GM23338 (cell line): ENCODE results near the gene MED27. TPM values are rescaled to one million over a fixed set of nuclear protein-coding genes. Genes with fewer than 3 reads are reported as not detected.

Source experiments
- ATAC-seq: fragments of 200-7000 bp; cut with Tn5 transposase; 3 replicates; pipeline ENCODE4 v1.9.1; 2020
- DNase-seq: peaks from one replicate; pipeline ENCODE4 v3.0.0-alpha.2; 2015; ENCODE audit warnings: low spot score
- H2AFZ ChIP-seq: fragments of 200-600 bp; sonication (generic); 2 replicates; pipeline ENCODE4 v1.8.0; 2016; ENCODE audit warnings: antibody characterized with exemption, mild to moderate bottlenecking, moderate library complexity
- H3F3A ChIP-seq: fragments of 200-600 bp; sonication (generic); replicated peaks from 2 replicates; pipeline ENCODE4 v1.8.0; 2017; ENCODE audit warnings: antibody characterized with exemption, mixed run types, low read depth
- H3K27ac ChIP-seq: fragments of 200-600 bp; sonication (generic); 2 replicates; pipeline ENCODE4 v1.6.1; 2016; ENCODE audit warnings: low read depth
- H3K27me3 ChIP-seq: fragments of 200-600 bp; sonication (generic); 2 replicates; pipeline ENCODE4 v1.8.0; 2016; ENCODE audit warnings: mild to moderate bottlenecking, mixed run types, moderate library complexity; ENCODE audit not compliant: insufficient read depth
- H3K36me3 ChIP-seq: fragments of 200-600 bp; sonication (generic); 2 replicates; pipeline ENCODE4 v1.8.0; 2016; ENCODE audit warnings: mild to moderate bottlenecking; ENCODE audit not compliant: insufficient read depth
- H3K4me1 ChIP-seq: fragments of 200-600 bp; sonication (generic); 2 replicates; pipeline ENCODE4 v1.8.0; 2016; ENCODE audit warnings: mild to moderate bottlenecking, moderate library complexity; ENCODE audit not compliant: insufficient read depth
- H3K4me2 ChIP-seq: fragments of 200-600 bp; sonication (generic); 2 replicates; pipeline ENCODE4 v1.7.1; 2017; ENCODE audit warnings: mixed run types
- H3K4me3 ChIP-seq: fragments of 200-600 bp; sonication (generic); 2 replicates; pipeline ENCODE4 v1.6.1; 2016; ENCODE audit warnings: mixed run types
- H3K79me2 ChIP-seq: fragments of 200-600 bp; sonication (generic); replicated peaks from 2 replicates; pipeline ENCODE4 v1.8.0; 2017; ENCODE audit warnings: mild to moderate bottlenecking; ENCODE audit not compliant: insufficient read depth
- H3K9me2 ChIP-seq: fragments of 200-600 bp; sonication (generic); 2 replicates; pipeline ENCODE4 v1.8.0; 2017; ENCODE audit not compliant: insufficient read depth
- H4K20me1 ChIP-seq: fragments of 200-600 bp; sonication (generic); replicated peaks from 2 replicates; pipeline ENCODE4 v1.8.0; 2017; ENCODE audit warnings: mild to moderate bottlenecking; ENCODE audit not compliant: insufficient read depth
- H3K27ac Mint-ChIP-seq: 2 replicates; pipeline ENCODE4 v1.8.0; 2020; ENCODE audit warnings: inconsistent platforms, mild to moderate bottlenecking, moderate library complexity, mixed read lengths
- H3K27me3 Mint-ChIP-seq: 3 replicates; pipeline ENCODE4 v1.8.0; 2022; ENCODE audit warnings: low read depth, mild to moderate bottlenecking, moderate library complexity, mixed read lengths, inconsistent platforms; ENCODE audit not compliant: insufficient read depth, poor library complexity
- H3K36me3 Mint-ChIP-seq: 3 replicates; pipeline ENCODE4 v1.8.0; 2021; ENCODE audit warnings: low read depth, mild to moderate bottlenecking, inconsistent platforms, moderate library complexity, mixed read lengths
- H3K4me1 Mint-ChIP-seq: 3 replicates; pipeline ENCODE4 v1.8.0; 2020; ENCODE audit warnings: mild to moderate bottlenecking, inconsistent platforms, mixed read lengths
- H3K4me3 Mint-ChIP-seq: 3 replicates; pipeline ENCODE4 v1.8.0; 2021; ENCODE audit warnings: moderate library complexity, mild to moderate bottlenecking, inconsistent platforms, mixed read lengths
- H3K9me3 Mint-ChIP-seq: 3 replicates; pipeline ENCODE4 v1.8.0; 2020; ENCODE audit warnings: moderate library complexity, mild to moderate bottlenecking, inconsistent platforms, mixed read lengths
- CREB1 ChIP-seq: fragments of 250-450 bp; sonication (Bioruptor Pico); IDR thresholded peaks from 2 replicates; pipeline ENCODE4 v1.5.0; 2020; ENCODE audit warnings: low read depth, mild to moderate bottlenecking, moderate library complexity
- EZH2 ChIP-seq: fragments of 200-600 bp; sonication (generic); IDR thresholded peaks from one replicate; pipeline ENCODE4 v1.8.0; 2017; ENCODE audit warnings: antibody characterized with exemption, mild to moderate bottlenecking, low read depth; ENCODE audit not compliant: unreplicated experiment
- EZH2phosphoT487 ChIP-seq: fragments of 200-600 bp; sonication (generic); IDR thresholded peaks from one replicate; pipeline ENCODE4 v1.8.1; 2018; ENCODE audit warnings: antibody characterized with exemption; ENCODE audit not compliant: unreplicated experiment
- JUNB ChIP-seq: IDR thresholded peaks from one replicate; pipeline ENCODE4 v1.6.1; 2016; ENCODE audit warnings: antibody characterized with exemption; ENCODE audit not compliant: unreplicated experiment
- NANOG ChIP-seq: IDR thresholded peaks from 2 replicates; pipeline ENCODE4 v1.6.1; 2016; ENCODE audit warnings: antibody characterized with exemption, borderline replicate concordance
- POLR2AphosphoS5 ChIP-seq: IDR thresholded peaks from 2 replicates; pipeline ENCODE4 v1.6.1; 2016; ENCODE audit warnings: antibody characterized with exemption, low read depth
- STAT1 ChIP-seq: IDR thresholded peaks from one replicate; pipeline ENCODE4 v1.6.1; 2016; ENCODE audit warnings: antibody characterized with exemption; ENCODE audit not compliant: unreplicated experiment
- ZNF114 ChIP-seq: fragments of 250-450 bp; sonication (Bioruptor Pico); IDR thresholded peaks from 2 replicates; pipeline ENCODE4 v1.5.0; 2020; ENCODE audit warnings: mild to moderate bottlenecking, moderate library complexity
- ZNF331 ChIP-seq: fragments of 250-450 bp; sonication (Bioruptor Pico); IDR thresholded peaks from 2 replicates; pipeline ENCODE4 v1.5.0; 2020; ENCODE audit warnings: low read depth, mild to moderate bottlenecking, moderate library complexity
- polyA plus RNA-seq: library from polyadenylated mRNA; unstranded; fragments of >200 nt; fragmentation: Nextera tagmentation; extraction: Ambion mirVana; gene quantifications from 2 replicates; pipeline ENCODE4 v1.2.1, GENCODE V29; 2016
- total RNA-seq: library from RNA; depleted of rRNA; stranded (reverse); fragments of >200 nt; shearing (Covaris generic); gene quantifications from 2 replicates; pipeline ENCODE4 v1.2.3, GENCODE V29; 2014
- TF ChIP-seq, protein P1 (sequence below): IDR thresholded peaks from one replicate; pipeline ENCODE4 v1.6.1; 2018; ENCODE audit warnings: antibody characterized with exemption; ENCODE audit not compliant: unreplicated experiment
- TF ChIP-seq, protein P2 (sequence below), 2 experiments: fragments of 200-600 bp in 1 of 2; sonication (generic) in 1 of 2; conservative IDR thresholded peaks; 2 replicates each; pipeline versions ENCODE4 v1.5.1 to v1.6.1; 2016 to 2017; ENCODE audit warnings: antibody characterized with exemption in 2 of 2, low read depth in 2 of 2, mild to moderate bottlenecking in 2 of 2, moderate library complexity in 1 of 2
- TF ChIP-seq, protein P3 (sequence below): IDR thresholded peaks from 2 replicates; pipeline ENCODE4 v1.6.1; 2016; ENCODE audit warnings: antibody characterized with exemption
- TF ChIP-seq, protein P4 (sequence below): fragments of 250-450 bp; sonication (Bioruptor Pico); IDR thresholded peaks from 2 replicates; pipeline ENCODE4 v1.5.0; 2020; ENCODE audit warnings: mild to moderate bottlenecking, moderate library complexity

The MED27 gene
- total and polyA plus RNA-seq, 2 experiments from 2014 or later = 30.6 to 35.0 TPM

DNA sequence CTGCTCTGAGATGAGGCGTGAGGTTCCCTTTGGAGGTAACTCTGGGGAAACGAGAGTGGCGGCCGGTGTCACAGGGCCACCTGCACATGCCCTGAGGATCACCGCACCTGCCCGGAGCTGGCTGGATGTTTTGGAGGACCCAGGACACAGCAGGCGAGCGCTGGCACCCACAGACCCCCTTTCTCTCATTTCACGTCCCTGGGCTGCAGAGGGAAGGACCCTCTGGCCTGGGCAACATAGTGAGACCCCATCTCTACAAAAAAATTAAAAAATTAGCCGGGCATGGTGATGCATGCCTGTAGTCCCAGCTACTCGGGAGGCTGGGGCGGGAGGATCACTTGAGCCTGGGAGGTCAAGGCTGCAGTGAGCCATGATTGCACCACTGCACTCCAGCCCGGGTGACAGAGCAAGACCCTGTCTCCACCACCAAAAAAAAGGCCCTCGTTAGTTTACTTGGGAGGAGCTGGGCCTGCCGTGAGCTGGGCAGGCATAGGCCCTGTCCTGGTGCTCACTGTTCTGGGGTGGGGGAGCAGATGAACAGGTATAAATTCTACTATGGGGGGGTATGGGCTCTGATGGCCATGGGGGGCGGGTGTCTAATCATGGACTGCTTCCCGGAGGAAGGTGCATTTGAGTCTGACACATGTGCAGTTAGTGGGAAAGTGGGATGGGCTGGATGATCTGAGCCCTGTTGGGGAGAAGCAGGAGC, 242.9 kb downstream of the MED27 start:
- Histone ChIP-seq H3K9me2 (no peaks in the 10 kb centered on the region), H3F3A (no peaks in the 10 kb centered on the region), H4K20me1 (no peaks in the 10 kb centered on the region), H3K4me1 (peaks cover 7% of the 10 kb centered on the region; the same call in 1 of the 2 replicates), H3K36me3 (no peaks in the 10 kb centered on the region), H2AFZ (no peak overlapping the region), H3K4me2 (no peak overlapping the region), H3K27ac (no peak overlapping the region), H3K79me2 (no peaks in the 10 kb centered on the region), H3K4me3 (no peak overlapping the region), H3K27me3 (no peaks in the 10 kb centered on the region)
- Mint-ChIP-seq H3K27me3 (peaks cover 8% of the 10 kb centered on the region), H3K36me3 (0 out of 3 replicates have a peak, but pooled peaks cover 3% of the 10 kb centered on the region), H3K4me3 (no peak overlapping the region), H3K27ac (no peak overlapping the region), H3K9me3 (peaks cover 9% of the 10 kb centered on the region), H3K4me1 (peaks cover 13% of the 10 kb centered on the region)
- ATAC-seq (no peak), DNase-seq (no peak)
- TF ChIP-seq, protein P1, sequence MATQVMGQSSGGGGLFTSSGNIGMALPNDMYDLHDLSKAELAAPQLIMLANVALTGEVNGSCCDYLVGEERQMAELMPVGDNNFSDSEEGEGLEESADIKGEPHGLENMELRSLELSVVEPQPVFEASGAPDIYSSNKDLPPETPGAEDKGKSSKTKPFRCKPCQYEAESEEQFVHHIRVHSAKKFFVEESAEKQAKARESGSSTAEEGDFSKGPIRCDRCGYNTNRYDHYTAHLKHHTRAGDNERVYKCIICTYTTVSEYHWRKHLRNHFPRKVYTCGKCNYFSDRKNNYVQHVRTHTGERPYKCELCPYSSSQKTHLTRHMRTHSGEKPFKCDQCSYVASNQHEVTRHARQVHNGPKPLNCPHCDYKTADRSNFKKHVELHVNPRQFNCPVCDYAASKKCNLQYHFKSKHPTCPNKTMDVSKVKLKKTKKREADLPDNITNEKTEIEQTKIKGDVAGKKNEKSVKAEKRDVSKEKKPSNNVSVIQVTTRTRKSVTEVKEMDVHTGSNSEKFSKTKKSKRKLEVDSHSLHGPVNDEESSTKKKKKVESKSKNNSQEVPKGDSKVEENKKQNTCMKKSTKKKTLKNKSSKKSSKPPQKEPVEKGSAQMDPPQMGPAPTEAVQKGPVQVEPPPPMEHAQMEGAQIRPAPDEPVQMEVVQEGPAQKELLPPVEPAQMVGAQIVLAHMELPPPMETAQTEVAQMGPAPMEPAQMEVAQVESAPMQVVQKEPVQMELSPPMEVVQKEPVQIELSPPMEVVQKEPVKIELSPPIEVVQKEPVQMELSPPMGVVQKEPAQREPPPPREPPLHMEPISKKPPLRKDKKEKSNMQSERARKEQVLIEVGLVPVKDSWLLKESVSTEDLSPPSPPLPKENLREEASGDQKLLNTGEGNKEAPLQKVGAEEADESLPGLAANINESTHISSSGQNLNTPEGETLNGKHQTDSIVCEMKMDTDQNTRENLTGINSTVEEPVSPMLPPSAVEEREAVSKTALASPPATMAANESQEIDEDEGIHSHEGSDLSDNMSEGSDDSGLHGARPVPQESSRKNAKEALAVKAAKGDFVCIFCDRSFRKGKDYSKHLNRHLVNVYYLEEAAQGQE = no peak
- TF ChIP-seq ZNF331 (CRISPR knock-in tag) (no peak), POLR2AphosphoS5 (no peak), EZH2 (no peak), JUNB (no peak), ZNF114 (CRISPR knock-in tag) (no peak), STAT1 (no peak), CREB1 (CRISPR knock-in tag) (no peak), NANOG (no peak), EZH2phosphoT487 (no peak)
- TF ChIP-seq, protein P2, sequence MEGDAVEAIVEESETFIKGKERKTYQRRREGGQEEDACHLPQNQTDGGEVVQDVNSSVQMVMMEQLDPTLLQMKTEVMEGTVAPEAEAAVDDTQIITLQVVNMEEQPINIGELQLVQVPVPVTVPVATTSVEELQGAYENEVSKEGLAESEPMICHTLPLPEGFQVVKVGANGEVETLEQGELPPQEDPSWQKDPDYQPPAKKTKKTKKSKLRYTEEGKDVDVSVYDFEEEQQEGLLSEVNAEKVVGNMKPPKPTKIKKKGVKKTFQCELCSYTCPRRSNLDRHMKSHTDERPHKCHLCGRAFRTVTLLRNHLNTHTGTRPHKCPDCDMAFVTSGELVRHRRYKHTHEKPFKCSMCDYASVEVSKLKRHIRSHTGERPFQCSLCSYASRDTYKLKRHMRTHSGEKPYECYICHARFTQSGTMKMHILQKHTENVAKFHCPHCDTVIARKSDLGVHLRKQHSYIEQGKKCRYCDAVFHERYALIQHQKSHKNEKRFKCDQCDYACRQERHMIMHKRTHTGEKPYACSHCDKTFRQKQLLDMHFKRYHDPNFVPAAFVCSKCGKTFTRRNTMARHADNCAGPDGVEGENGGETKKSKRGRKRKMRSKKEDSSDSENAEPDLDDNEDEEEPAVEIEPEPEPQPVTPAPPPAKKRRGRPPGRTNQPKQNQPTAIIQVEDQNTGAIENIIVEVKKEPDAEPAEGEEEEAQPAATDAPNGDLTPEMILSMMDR (conservative IDR thresholded peaks at IDR 0.05; ENCODE audit: low read depth in 2 of 2) = no peak
- TF ChIP-seq, protein P3, sequence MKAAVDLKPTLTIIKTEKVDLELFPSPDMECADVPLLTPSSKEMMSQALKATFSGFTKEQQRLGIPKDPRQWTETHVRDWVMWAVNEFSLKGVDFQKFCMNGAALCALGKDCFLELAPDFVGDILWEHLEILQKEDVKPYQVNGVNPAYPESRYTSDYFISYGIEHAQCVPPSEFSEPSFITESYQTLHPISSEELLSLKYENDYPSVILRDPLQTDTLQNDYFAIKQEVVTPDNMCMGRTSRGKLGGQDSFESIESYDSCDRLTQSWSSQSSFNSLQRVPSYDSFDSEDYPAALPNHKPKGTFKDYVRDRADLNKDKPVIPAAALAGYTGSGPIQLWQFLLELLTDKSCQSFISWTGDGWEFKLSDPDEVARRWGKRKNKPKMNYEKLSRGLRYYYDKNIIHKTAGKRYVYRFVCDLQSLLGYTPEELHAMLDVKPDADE = no peak
- TF ChIP-seq, protein P4, sequence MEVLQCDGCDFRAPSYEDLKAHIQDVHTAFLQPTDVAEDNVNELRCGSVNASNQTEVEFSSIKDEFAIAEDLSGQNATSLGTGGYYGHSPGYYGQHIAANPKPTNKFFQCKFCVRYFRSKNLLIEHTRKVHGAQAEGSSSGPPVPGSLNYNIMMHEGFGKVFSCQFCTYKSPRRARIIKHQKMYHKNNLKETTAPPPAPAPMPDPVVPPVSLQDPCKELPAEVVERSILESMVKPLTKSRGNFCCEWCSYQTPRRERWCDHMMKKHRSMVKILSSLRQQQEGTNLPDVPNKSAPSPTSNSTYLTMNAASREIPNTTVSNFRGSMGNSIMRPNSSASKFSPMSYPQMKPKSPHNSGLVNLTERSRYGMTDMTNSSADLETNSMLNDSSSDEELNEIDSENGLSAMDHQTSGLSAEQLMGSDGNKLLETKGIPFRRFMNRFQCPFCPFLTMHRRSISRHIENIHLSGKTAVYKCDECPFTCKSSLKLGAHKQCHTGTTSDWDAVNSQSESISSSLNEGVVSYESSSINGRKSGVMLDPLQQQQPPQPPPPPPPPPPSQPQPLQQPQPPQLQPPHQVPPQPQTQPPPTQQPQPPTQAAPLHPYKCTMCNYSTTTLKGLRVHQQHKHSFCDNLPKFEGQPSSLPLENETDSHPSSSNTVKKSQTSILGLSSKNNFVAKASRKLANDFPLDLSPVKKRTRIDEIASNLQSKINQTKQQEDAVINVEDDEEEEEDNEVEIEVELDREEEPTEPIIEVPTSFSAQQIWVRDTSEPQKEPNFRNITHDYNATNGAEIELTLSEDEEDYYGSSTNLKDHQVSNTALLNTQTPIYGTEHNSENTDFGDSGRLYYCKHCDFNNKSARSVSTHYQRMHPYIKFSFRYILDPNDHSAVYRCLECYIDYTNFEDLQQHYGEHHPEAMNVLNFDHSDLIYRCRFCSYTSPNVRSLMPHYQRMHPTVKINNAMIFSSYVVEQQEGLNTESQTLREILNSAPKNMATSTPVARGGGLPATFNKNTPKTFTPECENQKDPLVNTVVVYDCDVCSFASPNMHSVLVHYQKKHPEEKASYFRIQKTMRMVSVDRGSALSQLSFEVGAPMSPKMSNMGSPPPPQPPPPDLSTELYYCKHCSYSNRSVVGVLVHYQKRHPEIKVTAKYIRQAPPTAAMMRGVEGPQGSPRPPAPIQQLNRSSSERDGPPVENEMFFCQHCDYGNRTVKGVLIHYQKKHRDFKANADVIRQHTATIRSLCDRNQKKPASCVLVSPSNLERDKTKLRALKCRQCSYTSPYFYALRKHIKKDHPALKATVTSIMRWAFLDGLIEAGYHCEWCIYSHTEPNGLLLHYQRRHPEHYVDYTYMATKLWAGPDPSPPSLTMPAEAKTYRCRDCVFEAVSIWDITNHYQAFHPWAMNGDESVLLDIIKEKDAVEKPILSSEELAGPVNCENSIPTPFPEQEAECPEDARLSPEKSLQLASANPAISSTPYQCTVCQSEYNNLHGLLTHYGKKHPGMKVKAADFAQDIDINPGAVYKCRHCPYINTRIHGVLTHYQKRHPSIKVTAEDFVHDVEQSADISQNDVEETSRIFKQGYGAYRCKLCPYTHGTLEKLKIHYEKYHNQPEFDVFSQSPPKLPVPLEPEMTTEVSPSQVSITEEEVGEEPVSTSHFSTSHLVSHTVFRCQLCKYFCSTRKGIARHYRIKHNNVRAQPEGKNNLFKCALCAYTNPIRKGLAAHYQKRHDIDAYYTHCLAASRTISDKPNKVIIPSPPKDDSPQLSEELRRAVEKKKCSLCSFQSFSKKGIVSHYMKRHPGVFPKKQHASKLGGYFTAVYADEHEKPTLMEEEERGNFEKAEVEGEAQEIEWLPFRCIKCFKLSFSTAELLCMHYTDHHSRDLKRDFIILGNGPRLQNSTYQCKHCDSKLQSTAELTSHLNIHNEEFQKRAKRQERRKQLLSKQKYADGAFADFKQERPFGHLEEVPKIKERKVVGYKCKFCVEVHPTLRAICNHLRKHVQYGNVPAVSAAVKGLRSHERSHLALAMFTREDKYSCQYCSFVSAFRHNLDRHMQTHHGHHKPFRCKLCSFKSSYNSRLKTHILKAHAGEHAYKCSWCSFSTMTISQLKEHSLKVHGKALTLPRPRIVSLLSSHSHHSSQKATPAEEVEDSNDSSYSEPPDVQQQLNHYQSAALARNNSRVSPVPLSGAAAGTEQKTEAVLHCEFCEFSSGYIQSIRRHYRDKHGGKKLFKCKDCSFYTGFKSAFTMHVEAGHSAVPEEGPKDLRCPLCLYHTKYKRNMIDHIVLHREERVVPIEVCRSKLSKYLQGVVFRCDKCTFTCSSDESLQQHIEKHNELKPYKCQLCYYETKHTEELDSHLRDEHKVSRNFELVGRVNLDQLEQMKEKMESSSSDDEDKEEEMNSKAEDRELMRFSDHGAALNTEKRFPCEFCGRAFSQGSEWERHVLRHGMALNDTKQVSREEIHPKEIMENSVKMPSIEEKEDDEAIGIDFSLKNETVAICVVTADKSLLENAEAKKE (CRISPR knock-in tag) = no peak
